Activated CD8-positive, alpha-beta T cell treated with anti-CD3 and anti-CD28 coated beads for 36 hours (primary cell): ENCODE measurements around the gene CDKAL1. TPM values are rescaled to one million over a fixed set of nuclear protein-coding genes. Genes with fewer than 3 reads are reported as not detected.

Experiments
- ATAC-seq: fragments of 200-7000 bp; cut with Tn5 transposase; one replicate; pipeline ENCODE4 v1.10.0; 2021; ENCODE audit warnings: mild to moderate bottlenecking, moderate library complexity
- CTCF ChIA-PET: fragments of 350-600 bp; sonication (Branson Sonifier 250); formaldehyde crosslinking; loops from one replicate; lab custom pipeline; 2021; ENCODE audit warnings: antibody characterized with exemption; lab: Charles Lee
- POLR2A ChIA-PET: fragments of 350-600 bp; sonication (Branson Sonifier 250); formaldehyde crosslinking; loops from one replicate; lab custom pipeline; 2021; ENCODE audit warnings: antibody characterized with exemption; lab: Charles Lee
- DNase-seq: peaks from one replicate; pipeline ENCODE4 v3.0.0-alpha.2; 2020
- H3K27ac Mint-ChIP-seq: one replicate; pipeline ENCODE4 v1.8.0; 2021; ENCODE audit warnings: mild to moderate bottlenecking, mixed read lengths
- H3K27me3 Mint-ChIP-seq: one replicate; pipeline ENCODE4 v1.8.0; 2021; ENCODE audit warnings: mixed read lengths
- H3K36me3 Mint-ChIP-seq: one replicate; pipeline ENCODE4 v1.8.0; 2021; ENCODE audit warnings: low read depth, mixed read lengths
- H3K4me1 Mint-ChIP-seq: one replicate; pipeline ENCODE4 v1.8.0; 2021; ENCODE audit warnings: low read depth, mixed read lengths
- H3K4me3 Mint-ChIP-seq: one replicate; pipeline ENCODE4 v1.8.0; 2021; ENCODE audit warnings: mild to moderate bottlenecking, moderate library complexity, mixed read lengths
- H3K9me3 Mint-ChIP-seq: one replicate; pipeline ENCODE4 v1.8.0; 2021; ENCODE audit warnings: mixed read lengths
- CTCF ChIP-seq: fragments of 200-600 bp; IDR thresholded peaks from one replicate; pipeline ENCODE4 v1.8.0; 2022; ENCODE audit warnings: antibody characterized with exemption, mild to moderate bottlenecking
- intact Hi-C: fragments of 100-400 bp; cut with micrococcal nuclease; formaldehyde crosslinking; loops from one replicate; pipeline ENCODE4 v1.10.0; 2022
- total RNA-seq, 2 experiments: library from RNA; stranded (reverse); gene quantifications; one replicate each; pipeline ENCODE4 v1.2.3, GENCODE V29; 2021

CDKAL1 gene
- total RNA-seq, 2 experiments from 2014 or later, result 21.6 to 23.6 TPM

DNA sequence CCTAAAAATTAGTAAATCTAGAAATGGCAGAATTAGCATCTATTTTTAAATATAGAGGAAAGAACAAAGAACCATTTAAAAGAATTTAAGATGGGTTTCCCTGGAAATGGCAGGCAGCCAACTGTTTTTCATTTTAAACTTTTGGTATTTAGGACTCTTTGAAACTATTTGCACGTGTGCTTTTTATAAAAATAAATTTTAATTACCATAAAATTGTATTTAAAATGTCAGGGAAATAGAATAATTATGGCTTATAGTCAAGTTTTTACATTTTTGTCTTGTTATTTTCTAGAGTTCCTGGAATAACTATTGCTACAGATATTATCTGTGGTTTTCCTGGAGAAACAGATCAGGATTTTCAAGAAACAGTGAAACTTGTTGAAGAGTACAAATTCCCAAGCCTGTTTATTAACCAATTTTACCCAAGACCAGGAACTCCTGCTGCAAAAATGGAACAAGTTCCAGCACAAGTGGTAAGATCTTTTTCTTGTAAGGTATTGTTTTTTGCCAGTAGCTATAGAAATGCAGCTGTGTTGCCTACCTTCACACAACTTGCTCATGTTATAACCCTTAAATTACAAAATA is 530.6 kb downstream of the CDKAL1 start:
- Mint-ChIP-seq H3K4me1 (peaks cover 2% of the 10 kb centered on the region), H3K27ac (no peak overlapping the region), H3K9me3 (peaks cover 2% of the 10 kb centered on the region), H3K27me3 (no peaks in the 10 kb centered on the region), H3K4me3 (no peak overlapping the region), H3K36me3 (peaks cover 34% of the 10 kb centered on the region)
- ChIA-PET POLR2A (no interaction called here), CTCF (interaction anchor here (0.7 kb wide), 1 partner anchor 1946 kb away, joined by 3 read pairs; no protein-coding TSS in a partner anchor)
- intact Hi-C loops, result no loop called here
- no peak for DNase-seq
- no peak for ATAC-seq
- TF ChIP-seq CTCF, result no peak

DNA sequence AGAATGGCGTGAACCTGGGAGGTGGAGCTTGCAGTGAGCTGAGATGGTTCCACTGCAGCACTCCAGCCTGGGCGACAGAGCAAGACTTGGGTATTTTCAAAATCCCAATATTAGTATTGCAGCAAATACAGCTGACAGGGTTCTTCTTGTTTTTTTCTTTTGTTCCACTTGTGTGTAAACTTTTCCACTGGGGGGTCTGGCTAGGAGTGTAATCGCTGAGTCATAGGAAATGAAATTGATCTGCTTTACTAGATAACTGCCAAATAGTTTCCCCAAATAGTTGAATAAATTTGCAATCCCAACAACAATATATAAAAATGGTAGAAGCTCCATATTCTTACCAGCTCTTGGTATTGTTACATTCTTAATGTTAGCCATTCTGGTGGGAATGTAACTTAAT is 533.3 kb downstream of the CDKAL1 start:
- intact Hi-C loops, result no loop called here
- Mint-ChIP-seq H3K9me3 (peaks cover 19% of the 10 kb centered on the region), H3K36me3 (peaks cover 55% of the 10 kb centered on the region), H3K27me3 (no peaks in the 10 kb centered on the region), H3K4me3 (no peak overlapping the region), H3K4me1 (peaks cover 2% of the 10 kb centered on the region), H3K27ac (no peak overlapping the region)
- DNase-seq (no peak), ATAC-seq (no peak)
- ChIA-PET CTCF (no interaction called here), POLR2A (no interaction called here)
- TF ChIP-seq CTCF, result no peak

DNA sequence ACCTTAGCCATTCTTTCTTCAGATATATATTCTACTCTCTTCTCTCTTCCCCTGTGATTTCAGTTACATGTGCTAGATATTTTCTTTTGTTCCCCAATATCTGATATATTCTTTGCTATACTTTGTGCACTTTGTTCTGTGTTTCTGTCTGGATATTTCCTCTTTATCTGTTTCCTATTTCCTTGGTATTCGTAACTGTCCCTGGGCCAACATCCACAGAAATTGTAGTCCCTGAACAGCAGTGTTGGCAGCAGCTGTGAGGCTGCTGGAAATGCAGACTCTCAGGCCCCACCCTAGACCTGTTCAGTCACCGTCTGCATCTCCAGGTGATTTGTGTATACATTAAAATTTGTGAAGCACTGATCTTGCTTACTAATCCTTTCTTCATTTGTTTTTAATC is 536.4 kb downstream of the CDKAL1 start:
- TF ChIP-seq CTCF, result no peak
- DNase-seq (no peak), ATAC-seq (no peak)
- CTCF ChIA-PET, result no interaction called here
- POLR2A ChIA-PET, result no interaction called here
- no peaks in the 10 kb centered on the region for H3K27me3 Mint-ChIP-seq
- peaks cover 2% of the 10 kb centered on the region for H3K4me1 Mint-ChIP-seq
- no peak overlapping the region for H3K4me3 Mint-ChIP-seq
- H3K36me3 Mint-ChIP-seq, result peaks cover 63% of the 10 kb centered on the region
- intact Hi-C loops, result no loop called here
- peaks cover 27% of the 10 kb centered on the region for H3K9me3 Mint-ChIP-seq
- H3K27ac Mint-ChIP-seq, result no peak overlapping the region

DNA sequence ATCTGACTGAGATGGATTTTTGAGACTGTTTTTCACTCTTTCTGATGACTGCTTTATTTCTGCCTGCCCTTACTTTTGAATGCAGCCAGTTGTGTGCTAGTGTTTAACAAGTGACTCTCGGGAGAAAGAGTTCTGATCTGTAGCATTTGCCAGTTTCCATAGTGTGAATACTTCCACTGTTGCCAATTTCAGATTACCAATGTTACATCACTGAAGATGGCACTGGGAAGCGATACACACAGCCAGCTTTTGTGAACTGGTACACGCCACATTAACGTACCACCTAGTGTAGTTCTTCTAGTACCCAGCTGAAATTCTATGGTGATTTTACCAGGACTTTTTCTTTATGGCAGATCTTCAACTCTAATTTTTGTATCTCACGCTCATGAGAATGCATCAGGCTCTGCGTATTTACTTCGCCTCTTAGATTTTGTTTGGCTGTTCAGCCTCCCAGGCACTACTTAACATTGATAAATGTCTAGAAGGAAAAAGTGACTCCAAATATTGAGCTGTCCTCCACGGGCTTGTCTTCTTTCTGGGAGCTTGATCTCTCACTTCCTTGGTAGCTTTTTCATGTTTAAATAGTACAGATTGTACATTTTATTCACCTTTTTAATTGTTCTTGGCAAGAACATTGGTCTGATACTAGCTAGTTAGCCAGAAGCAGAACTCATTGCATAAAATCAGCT is 537.7 kb downstream of the CDKAL1 start:
- H3K27ac Mint-ChIP-seq, result no peak overlapping the region
- ChIA-PET CTCF (no interaction called here), POLR2A (no interaction called here)
- ATAC-seq, result no peak
- H3K4me1 Mint-ChIP-seq, result peaks cover 2% of the 10 kb centered on the region
- TF ChIP-seq CTCF, result no peak
- H3K9me3 Mint-ChIP-seq, result peaks cover 29% of the 10 kb centered on the region
- H3K36me3 Mint-ChIP-seq, result peaks cover 55% of the 10 kb centered on the region
- no peak overlapping the region for H3K4me3 Mint-ChIP-seq
- intact Hi-C loops, result no loop called here
- no peak for DNase-seq
- no peaks in the 10 kb centered on the region for H3K27me3 Mint-ChIP-seq

GRCh38 chr6:21073318-21073839 is 539.1 kb downstream of the CDKAL1 start:
- Mint-ChIP-seq H3K27ac (no peak overlapping the region), H3K36me3 (peaks cover 43% of the 10 kb centered on the region), H3K27me3 (no peaks in the 10 kb centered on the region), H3K4me3 (no peak overlapping the region), H3K9me3 (peaks cover 29% of the 10 kb centered on the region), H3K4me1 (no peaks in the 10 kb centered on the region)
- CTCF ChIA-PET, result no interaction called here
- no peak for ATAC-seq
- no peak for DNase-seq
- POLR2A ChIA-PET, result no interaction called here
- no peak for TF ChIP-seq CTCF
- intact Hi-C loops, result no loop called here
